H1 (cell line): Measurements from ENCODE around the gene PLD3. TPM values are rescaled to one million over a fixed set of nuclear protein-coding genes. Genes with fewer than 3 reads are reported as not detected.

Experiments
- CTCF ChIA-PET: fragments of 300-600 bp; sonication (Branson Sonifier 250); formaldehyde crosslinking; loops from one replicate; lab custom pipeline; 2021; ENCODE audit not compliant: partially characterized antibody; lab: Charles Lee
- POLR2A ChIA-PET: fragments of 300-600 bp; sonication (Branson Sonifier 250); formaldehyde crosslinking; loops from one replicate; lab custom pipeline; 2021; ENCODE audit warnings: inconsistent platforms; ENCODE audit not compliant: partially characterized antibody; lab: Charles Lee
- DNase-seq, 2 experiments: peaks; one replicate each; pipeline versions ENCODE4 v3.0.0 to v3.0.0-alpha.2; 2010 to 2022; ENCODE audit warnings: low spot score in 2 of 2, low read depth in 1 of 2, mixed read lengths in 1 of 2
- FAIRE-seq: peaks from 2 replicates; lab custom pipeline; 2011; peaks lifted over from hg19 to GRCh38; lab: Jason Lieb, UNC
- H2AFZ ChIP-seq: 2 replicates; pipeline ENCODE4 v1.8.1; 2012; ENCODE audit warnings: low read length, inconsistent platforms
- H2AK5ac ChIP-seq: 2 replicates; pipeline ENCODE4 v1.6.1; 2013; ENCODE audit warnings: low read depth, low read length
- H2BK120ac ChIP-seq: replicated peaks from 2 replicates; pipeline ENCODE3; 2013; ENCODE audit warnings: low read depth, low read length, inconsistent platforms
- H2BK12ac ChIP-seq: 2 replicates; pipeline ENCODE4 v1.6.1; 2013; ENCODE audit warnings: low read depth, low read length
- H2BK15ac ChIP-seq: 2 replicates; pipeline ENCODE4 v1.6.1; 2013; ENCODE audit warnings: low read length
- H2BK20ac ChIP-seq: 2 replicates; pipeline ENCODE4 v1.6.1; 2013; ENCODE audit warnings: low read length
- H2BK5ac ChIP-seq: 2 replicates; pipeline ENCODE4 v1.6.1; 2013; ENCODE audit warnings: low read depth, low read length
- H3K14ac ChIP-seq: 2 replicates; pipeline ENCODE4 v1.6.1; 2013; ENCODE audit warnings: inconsistent platforms; ENCODE audit not compliant: insufficient read length
- H3K18ac ChIP-seq: 2 replicates; pipeline ENCODE4 v1.6.1; 2013; ENCODE audit warnings: low read length; ENCODE audit errors: extremely low read depth
- H3K23ac ChIP-seq: 2 replicates; pipeline ENCODE4 v1.6.1; 2013; ENCODE audit warnings: inconsistent platforms; ENCODE audit not compliant: insufficient read length
- H3K23me2 ChIP-seq: 2 replicates; pipeline ENCODE4 v1.6.1; 2013; ENCODE audit warnings: low read depth, low read length
- H3K27ac ChIP-seq: 2 replicates; pipeline ENCODE4 v1.6.1; 2011; ENCODE audit warnings: low read depth, low read length, inconsistent platforms
- H3K27me3 ChIP-seq, 4 experiments: replicated peaks in 1 of 4; 1 replicate in 1 of 4; 2 replicates in 3 of 4; pipeline versions ENCODE4 v1.6.1 to v1.8.1; 2011 to 2013; ENCODE audit warnings: low read length in 3 of 4, mild to moderate bottlenecking in 3 of 4, inconsistent platforms in 2 of 4, mixed read lengths in 2 of 4, moderate library complexity in 1 of 4; ENCODE audit not compliant: control insufficient read depth in 3 of 4, insufficient read depth in 3 of 4; ENCODE audit errors: extremely low read depth in 1 of 4
- H3K36me3 ChIP-seq, 4 experiments: 2 replicates each; pipeline versions ENCODE4 v1.6.1 to v1.8.1; 2011 to 2013; ENCODE audit warnings: mild to moderate bottlenecking in 4 of 4, low read length in 3 of 4, moderate library complexity in 2 of 4, control low read depth in 1 of 4, inconsistent platforms in 1 of 4; ENCODE audit not compliant: insufficient read depth in 4 of 4, control insufficient read depth in 2 of 4
- H3K4ac ChIP-seq: replicated peaks from 2 replicates; pipeline ENCODE3; 2013; ENCODE audit warnings: low read length, low read depth, mixed read lengths, inconsistent platforms; ENCODE audit not compliant: insufficient read length
- H3K4me1 ChIP-seq, 4 experiments: replicated peaks in 1 of 4; 1 replicate in 1 of 4; 2 replicates in 3 of 4; pipeline versions ENCODE4 v1.6.1 to v1.8.1; 2011 to 2013; ENCODE audit warnings: low read length in 3 of 4, inconsistent platforms in 2 of 4, mixed read lengths in 1 of 4; ENCODE audit not compliant: insufficient read depth in 4 of 4, control insufficient read depth in 3 of 4
- H3K4me2 ChIP-seq, 2 experiments: 2 replicates each; pipeline versions ENCODE4 v1.6.1 to v1.8.1; 2011 to 2013; ENCODE audit warnings: low read depth in 2 of 2, low read length in 2 of 2, control low read depth in 1 of 2, inconsistent platforms in 1 of 2, mild to moderate bottlenecking in 1 of 2; ENCODE audit not compliant: insufficient read depth in 1 of 2
- H3K4me3 ChIP-seq, 4 experiments: fragments of 200-600, 300-600 bp in 1 of 4; sonication (generic), shearing (Covaris generic), sonication (Bioruptor Twin) in 1 of 4; 2 replicates each; pipeline versions ENCODE4 v1.5.1 to v1.8.1; 2011 to 2016; ENCODE audit warnings: low read length in 4 of 4, low read depth in 3 of 4, control low read depth in 2 of 4, inconsistent platforms in 2 of 4, mild to moderate bottlenecking in 2 of 4, mixed read lengths in 1 of 4, moderate library complexity in 1 of 4; ENCODE audit not compliant: insufficient read depth in 2 of 4; ENCODE audit errors: extremely low read depth in 1 of 4
- H3K56ac ChIP-seq: replicated peaks from 2 replicates; pipeline ENCODE3; 2013; ENCODE audit warnings: low read depth, mild to moderate bottlenecking, mixed read lengths, low read length, inconsistent platforms; ENCODE audit not compliant: insufficient read length
- H3K79me1 ChIP-seq: 2 replicates; pipeline ENCODE4 v1.6.1; 2013; ENCODE audit warnings: low read depth, low read length, control low read depth
- H3K79me2 ChIP-seq, 2 experiments: 2 replicates each; pipeline versions ENCODE4 v1.6.1 to v1.8.1; 2012 to 2013; ENCODE audit warnings: low read length in 2 of 2, mild to moderate bottlenecking in 2 of 2, inconsistent platforms in 1 of 2; ENCODE audit not compliant: insufficient read depth in 2 of 2, control insufficient read depth in 1 of 2
- H3K9ac ChIP-seq, 4 experiments: replicated peaks in 1 of 4; 1 replicate in 1 of 4; 2 replicates in 3 of 4; pipeline versions ENCODE4 v1.6.1 to v1.8.1; 2011 to 2013; ENCODE audit warnings: low read depth in 3 of 4, low read length in 3 of 4, control low read depth in 2 of 4, mild to moderate bottlenecking in 2 of 4, moderate library complexity in 2 of 4, inconsistent platforms in 1 of 4; ENCODE audit errors: extremely low read depth in 1 of 4
- H3K9me3 ChIP-seq, 2 experiments: 2 replicates each; pipeline versions ENCODE4 v1.6.1 to v1.8.1; 2012 to 2013; ENCODE audit warnings: mild to moderate bottlenecking in 2 of 2, moderate library complexity in 2 of 2, control low read depth in 1 of 2, inconsistent platforms in 1 of 2, low read depth in 1 of 2, low read length in 1 of 2, mixed read lengths in 1 of 2; ENCODE audit not compliant: insufficient read depth in 2 of 2
- H4K20me1 ChIP-seq, 2 experiments: replicated peaks in 1 of 2; 2 replicates each; pipeline versions ENCODE3 to v1.8.1; 2011 to 2013; ENCODE audit warnings: inconsistent platforms in 2 of 2, low read length in 2 of 2, mild to moderate bottlenecking in 1 of 2; ENCODE audit not compliant: insufficient read depth in 2 of 2, control insufficient read depth in 1 of 2
- H4K5ac ChIP-seq: 2 replicates; pipeline ENCODE4 v1.6.1; 2013; ENCODE audit warnings: low read length, low read depth, mixed read lengths, inconsistent platforms; ENCODE audit not compliant: insufficient read length
- H4K8ac ChIP-seq: 2 replicates; pipeline ENCODE4 v1.8.0; 2013; ENCODE audit warnings: mild to moderate bottlenecking, moderate library complexity, low read length, inconsistent platforms; ENCODE audit not compliant: insufficient read depth; ENCODE audit errors: extremely low read depth
- H4K91ac ChIP-seq: replicated peaks from 2 replicates; pipeline ENCODE3; 2013; ENCODE audit warnings: low read length, mixed read lengths, inconsistent platforms; ENCODE audit not compliant: insufficient read length
- BRCA1 ChIP-seq: IDR thresholded peaks from 2 replicates; pipeline ENCODE4 v1.6.1; 2012; ENCODE audit warnings: low read depth, low read length, improper control_type of control experiment
- CHD1 ChIP-seq: IDR thresholded peaks from 2 replicates; pipeline ENCODE4 v1.6.1; 2012; ENCODE audit warnings: low read depth, low read length, improper control_type of control experiment
- CHD2 ChIP-seq: IDR thresholded peaks from 2 replicates; pipeline ENCODE4 v1.6.1; 2012; ENCODE audit warnings: low read length, improper control_type of control experiment
- EGR1 ChIP-seq: IDR thresholded peaks from 2 replicates; pipeline ENCODE4 v1.6.1; 2011; ENCODE audit warnings: low read depth, low read length, borderline replicate concordance
- JUND ChIP-seq: IDR thresholded peaks from 2 replicates; pipeline ENCODE4 v1.6.1; 2011; ENCODE audit warnings: mild to moderate bottlenecking, improper control_type of control experiment, low read length
- KDM5A ChIP-seq: fragments of 200-600 bp; IDR thresholded peaks from 2 replicates; pipeline ENCODE4 v1.7.1; 2012; ENCODE audit warnings: mild to moderate bottlenecking, low read length, inconsistent platforms, mixed read lengths
- PHF8 ChIP-seq: fragments of 200-600 bp; sonication (generic); conservative IDR thresholded peaks from 2 replicates; pipeline ENCODE4 v1.7.1; 2012; ENCODE audit warnings: low read depth, mild to moderate bottlenecking, inconsistent platforms, low read length, moderate library complexity
- SIX5 ChIP-seq: IDR thresholded peaks from 2 replicates; pipeline ENCODE4 v1.6.1; 2011; ENCODE audit warnings: mild to moderate bottlenecking, low read depth, low read length
- SP1 ChIP-seq: IDR thresholded peaks from 2 replicates; pipeline ENCODE4 v1.6.1; 2011; ENCODE audit warnings: low read depth, low read length
- SP4 ChIP-seq: IDR thresholded peaks from 2 replicates; pipeline ENCODE4 v1.6.1; 2012; ENCODE audit warnings: low read length, inconsistent platforms
- TAF1 ChIP-seq: IDR thresholded peaks from 2 replicates; pipeline ENCODE4 v1.6.1; 2011; ENCODE audit warnings: mild to moderate bottlenecking, low read depth, low read length
- WGBS, 2 experiments: shearing (Covaris generic) in 1 of 2; methylation state at CpG; one replicate each; pipeline versions ENCODE4 v1.1.6 to v1.1.7; 2013 to 2015; ENCODE audit warnings: low lambda C conversion rate in 2 of 2, mixed read lengths in 2 of 2, inconsistent platforms in 1 of 2, low coverage in 1 of 2, missing lambda C conversion rate in 1 of 2; ENCODE audit not compliant: insufficient replicate concordance in 2 of 2, insufficient coverage in 1 of 2, insufficient read length in 1 of 2; ENCODE audit errors: extremely low coverage in 1 of 2, missing lambda C conversion rate in 1 of 2; 5-methylcytosine and 5-hydroxymethylcytosine counted together
- polyA plus RNA-seq, 7 experiments: library from polyadenylated mRNA; depleted of rRNA in 3 of 7; stranded (reverse) in 5 of 7; unstranded in 2 of 7; fragments of >200 nt in 5 of 7; fragments of 200-250 nt in 2 of 7; gene quantifications; 1 replicate in 5 of 7; 2 replicates in 1 of 7; 4 replicates in 1 of 7; pipeline versions ENCODE4 v1.2.1 to v1.2.3, GENCODE V29; 2011 to 2013; ENCODE audit warnings: missing spikeins in 2 of 7, mixed read lengths in 2 of 7
- total RNA-seq: library from RNA; stranded (reverse); fragmentation: NEBNext Ultra II Directional; extraction: Animal tissue kit (Norgen Biotek cat#: 25700); gene quantifications from 2 replicates; pipeline ENCODE4 v1.2.1, GENCODE V29; 2021

Gene PLD3
- total and polyA plus RNA-seq, 2 of the 8 experiments (the other 6 are each of a cell fraction or from before 2014, with no cell fraction given): 180 to 543 TPM

- peak within 1 kb of the TSS; percentile 83; the same call in 1 of the 2 replicates for H4K8ac ChIP-seq
- no peaks in the 10 kb centered on the region; the same call in 1 of the 2 replicates for H3K79me1 ChIP-seq
- H3K56ac ChIP-seq: peak within 1 kb of the TSS; percentile 69
- H3K14ac ChIP-seq: no peak within 1 kb of the TSS
- no peaks in the 10 kb centered on the region for H3K27me3 ChIP-seq
- peak within 1 kb of the TSS; percentile 94 for H2BK5ac ChIP-seq
- peak within 1 kb of the TSS; percentile 69; the same call in 1 of the 2 replicates for H3K27ac ChIP-seq
- DNase-seq (peak; percentile 99), FAIRE-seq (no peak)
- H3K36me3 ChIP-seq: peaks cover 0 to 2% (median 0%) of the 10 kb centered on the region in 4 experiments; a peak in 2 of 8 replicates
- H2AFZ ChIP-seq: peak within 1 kb of the TSS; percentile 87; the same call in 1 of the 2 replicates
- no peaks in the 10 kb centered on the region for H4K20me1 ChIP-seq
- peak within 1 kb of the TSS; percentile 22 for H4K91ac ChIP-seq
- peak within 1 kb of the TSS; percentile 71 for H3K4ac ChIP-seq
- POLR2A ChIA-PET: interaction anchor here (0.6 to 3.1 kb wide), 22 partner anchors 9 to 178 kb away, joined by 3 to 23 read pairs (median 4); partner anchors contain the start of genes HIPK4, PRX and SERTAD3
- peak within 1 kb of the TSS; percentile 48; the same call in 1 of the 2 replicates for H2BK15ac ChIP-seq
- peaks cover 12% of the 10 kb centered on the region for H3K23me2 ChIP-seq
- peak within 1 kb of the TSS; percentile 66 to 81 (median 68) for H3K9ac ChIP-seq
- WGBS, 2 experiments: 1% methylated on average over 55 of the region's 75 CpGs; no CpG with 5 or more reads in 1 of the 2 experiments
- H3K18ac ChIP-seq: peak within 1 kb of the TSS; percentile 87
- H2AK5ac ChIP-seq: no peak within 1 kb of the TSS; the same call in 1 of the 2 replicates
- peak within 1 kb of the TSS; percentile 83 to 95 for H3K4me2 ChIP-seq
- no peak within 1 kb of the TSS for H3K23ac ChIP-seq
- peak within 1 kb of the TSS; percentile 58 to 79 (median 71) for H3K4me3 ChIP-seq
- CTCF ChIA-PET: interaction anchor here (0.9 to 3.3 kb wide), 10 partner anchors 8 to 120 kb away, joined by 3 to 21 read pairs (median 4); partner anchors contain the start of genes BLVRB and SPTBN4
- H3K79me2 ChIP-seq: no peaks in the 10 kb centered on the region
- no peaks in the 10 kb centered on the region for H3K9me3 ChIP-seq
- H2BK20ac ChIP-seq: no peak within 1 kb of the TSS
- H3K4me1 ChIP-seq: peaks cover 0 to 6% (median 4%) of the 10 kb centered on the region in 4 experiments; a peak in 3 of 7 replicates
- 0 out of 2 replicates have a peak within 1 kb of the TSS, but pooled peaks have one; percentile 84 for H2BK12ac ChIP-seq
- H4K5ac ChIP-seq: peak within 1 kb of the TSS; percentile 79
- H2BK120ac ChIP-seq: peak within 1 kb of the TSS; percentile 12
- TF ChIP-seq CHD1: no peak
- TF ChIP-seq TAF1: peak; percentile 94
- TF ChIP-seq BRCA1: 0 out of 2 replicates have a peak, but pooled peaks have one; percentile 4
- peak; percentile 31; the same call in 1 of the 2 replicates for TF ChIP-seq EGR1
- peak; percentile 84 for TF ChIP-seq SP1
- TF ChIP-seq JUND: no peak
- TF ChIP-seq PHF8: peak; percentile 62
- TF ChIP-seq SP4: peak; percentile 67
- TF ChIP-seq CHD2: peak; percentile 78
- TF ChIP-seq KDM5A: peak; percentile 8; the same call in 1 of the 2 replicates
- no peak for TF ChIP-seq SIX5
Measured at GRCh38 chr19:40425450-40426287, 77.2 kb downstream of the PLD3 start, which contains the start of gene SERTAD1. Gene SERTAD1, minus strand, starts transcription at chr19:40425992. Its CDS starts 2,446 bp downstream, at chr19:40423546.
